ENCODE measurements around the gene CNKSR3. TPM values are rescaled to one million over a fixed set of nuclear protein-coding genes. Genes with fewer than 3 reads are reported as not detected.

The CNKSR3 gene
- total and polyA plus RNA-seq, 2 experiments from 2014 or later = 22.4 to 23.9 TPM

- Histone ChIP-seq H4K20me1 (ENCODE audit: insufficient read depth, poor library complexity, severe bottlenecking) (no peaks in the 10 kb centered on the region), H2AFZ (peak overlapping the region; percentile 8), H3K27ac (peak overlapping the region; percentile 88), H3K4me1 (ENCODE audit: insufficient read depth) (peaks cover 25% of the 10 kb centered on the region), H3K9me2 (replicated peaks; ENCODE audit: insufficient read depth) (no peaks in the 10 kb centered on the region), H3K4me3 (no peak overlapping the region), H3K36me3 (replicated peaks; ENCODE audit: insufficient read depth, low read depth) (no peaks in the 10 kb centered on the region), H3K79me2 (no peaks in the 10 kb centered on the region), H3K4me2 (peak overlapping the region; percentile 60), H3K9me3 (ENCODE audit: low read depth) (no peaks in the 10 kb centered on the region), H3K27me3 (no peaks in the 10 kb centered on the region)
- no peak for TF ChIP-seq CTCF (IDR thresholded peaks at IDR 0.05; ENCODE audit: poor library complexity)
- TF ChIP-seq EZH2 (IDR thresholded peaks at IDR 0.05; ENCODE audit: borderline replicate concordance) = no peak
- TF ChIP-seq EZH2phosphoT487 (IDR thresholded peaks at IDR 0.05; ENCODE audit: low read depth, severe bottlenecking, unreplicated experiment) = no peak
- 39% methylated on average over 13 of the region's 13 CpGs for WGBS (ENCODE audit: low lambda C conversion rate, missing lambda C conversion rate)
- peak; percentile 50 for DNase-seq (ENCODE audit: low spot score)
These were observed 27.2 kb upstream of the CNKSR3 start for GRCh38 chr6:154537511-154538325.

- WGBS (ENCODE audit: low lambda C conversion rate, missing lambda C conversion rate) = 89% methylated on average over 3 of the region's 3 CpGs
- TF ChIP-seq EZH2 (IDR thresholded peaks at IDR 0.05; ENCODE audit: borderline replicate concordance) (no peak), CTCF (IDR thresholded peaks at IDR 0.05; ENCODE audit: poor library complexity) (no peak), EZH2phosphoT487 (IDR thresholded peaks at IDR 0.05; ENCODE audit: low read depth, severe bottlenecking, unreplicated experiment) (no peak)
- Histone ChIP-seq H4K20me1 (ENCODE audit: insufficient read depth, poor library complexity, severe bottlenecking) (no peaks in the 10 kb centered on the region), H3K4me1 (ENCODE audit: insufficient read depth) (peaks cover 25% of the 10 kb centered on the region), H3K36me3 (replicated peaks; ENCODE audit: insufficient read depth, low read depth) (no peaks in the 10 kb centered on the region), H3K27ac (peak overlapping the region; percentile 88), H3K9me3 (ENCODE audit: low read depth) (no peaks in the 10 kb centered on the region), H3K4me2 (peak overlapping the region; percentile 60), H3K27me3 (no peaks in the 10 kb centered on the region), H3K9me2 (replicated peaks; ENCODE audit: insufficient read depth) (no peaks in the 10 kb centered on the region), H2AFZ (peak overlapping the region; percentile 18), H3K4me3 (no peak overlapping the region), H3K79me2 (no peaks in the 10 kb centered on the region)
- no peak for DNase-seq (ENCODE audit: low spot score)
These were observed 26.5 kb upstream of the CNKSR3 start for GRCh38 chr6:154536999-154537398.

GRCh38 chr6:154536255-154536654 lies 25.8 kb upstream of the CNKSR3 start:
- WGBS (ENCODE audit: low lambda C conversion rate, missing lambda C conversion rate) = 79% methylated on average over 7 of the region's 7 CpGs
- no peak overlapping the region for H3K4me2 ChIP-seq
- no peak for DNase-seq (ENCODE audit: low spot score)
- no peaks in the 10 kb centered on the region for H3K9me2 ChIP-seq (replicated peaks; ENCODE audit: insufficient read depth)
- no peaks in the 10 kb centered on the region for H3K36me3 ChIP-seq (replicated peaks; ENCODE audit: insufficient read depth, low read depth)
- TF ChIP-seq EZH2 (IDR thresholded peaks at IDR 0.05; ENCODE audit: borderline replicate concordance) (no peak), CTCF (IDR thresholded peaks at IDR 0.05; ENCODE audit: poor library complexity) (no peak), EZH2phosphoT487 (IDR thresholded peaks at IDR 0.05; ENCODE audit: low read depth, severe bottlenecking, unreplicated experiment) (no peak)
- H4K20me1 ChIP-seq (ENCODE audit: insufficient read depth, poor library complexity, severe bottlenecking) = no peaks in the 10 kb centered on the region
- no peaks in the 10 kb centered on the region for H3K79me2 ChIP-seq
- no peaks in the 10 kb centered on the region for H3K9me3 ChIP-seq (ENCODE audit: low read depth)
- H3K27ac ChIP-seq = peak overlapping the region; percentile 88
- H3K4me3 ChIP-seq = no peak overlapping the region
- H2AFZ ChIP-seq = no peak overlapping the region
- no peaks in the 10 kb centered on the region for H3K27me3 ChIP-seq
- H3K4me1 ChIP-seq (ENCODE audit: insufficient read depth) = peaks cover 25% of the 10 kb centered on the region

Data from hepatocyte (in vitro differentiated cells).